ENCODE measurements around the gene S100A11.
A peak's percentile ranks its signal among the peaks of the same experiment; 100 is the strongest.
"Not testable (repeated sequence)": the region's sequence is repeated elsewhere in the genome, so short reads cannot be mapped to it uniquely, and the experiment has no call there.

The S100A11 gene

DNA sequence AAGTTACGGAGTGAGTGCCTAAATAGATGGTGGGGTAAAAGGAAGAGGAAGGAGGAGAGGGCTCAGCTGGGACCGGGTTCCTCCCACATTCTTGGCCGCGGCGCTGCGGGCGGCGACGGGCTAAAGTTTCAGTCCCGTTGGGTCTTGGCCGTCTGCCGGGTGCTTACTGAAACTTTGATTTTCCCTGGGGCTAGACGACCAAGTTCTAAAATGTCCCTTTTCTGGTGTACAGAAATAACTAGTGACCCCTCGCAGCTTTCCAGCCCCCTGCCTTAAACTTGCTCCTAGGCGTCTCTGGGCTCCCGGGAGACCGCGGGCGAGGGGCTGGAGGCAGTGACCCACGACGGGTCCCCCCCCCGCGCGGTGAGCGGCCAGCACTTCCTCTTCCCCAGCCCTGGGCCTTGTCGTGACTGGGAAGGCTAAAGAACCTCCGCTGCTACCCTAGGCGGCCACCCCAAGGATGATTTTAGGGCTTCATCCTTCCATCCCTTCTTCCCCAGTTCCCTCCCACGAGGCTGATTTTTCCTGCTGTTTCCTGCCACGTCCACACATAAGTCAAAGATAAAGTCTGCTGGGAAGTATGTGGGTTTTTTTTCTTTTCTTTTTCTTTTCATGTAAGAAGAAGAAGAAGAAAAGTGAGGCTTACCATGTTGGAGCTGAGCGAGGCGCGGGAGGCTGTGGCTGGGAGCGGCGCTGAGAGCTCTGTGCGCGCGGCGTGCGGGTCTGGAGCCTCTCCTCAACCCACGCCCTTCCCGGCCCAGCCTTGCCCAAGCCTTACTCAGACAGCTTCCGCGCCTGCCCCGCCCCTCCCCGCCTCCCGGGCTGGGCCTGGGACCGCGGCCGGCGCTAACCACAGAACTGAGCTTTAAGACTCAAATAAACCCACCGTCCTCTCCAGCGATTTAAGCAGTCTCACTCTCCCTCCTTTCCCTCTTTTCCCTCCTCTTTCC, at the start of gene S100A11:
TSS of gene S100A11 (minus strand) at position 738 of the 950 bp plus-strand sequence. CDS start at position 649, 89 bp downstream.
- DNase-seq = peak; percentile 72

DNA sequence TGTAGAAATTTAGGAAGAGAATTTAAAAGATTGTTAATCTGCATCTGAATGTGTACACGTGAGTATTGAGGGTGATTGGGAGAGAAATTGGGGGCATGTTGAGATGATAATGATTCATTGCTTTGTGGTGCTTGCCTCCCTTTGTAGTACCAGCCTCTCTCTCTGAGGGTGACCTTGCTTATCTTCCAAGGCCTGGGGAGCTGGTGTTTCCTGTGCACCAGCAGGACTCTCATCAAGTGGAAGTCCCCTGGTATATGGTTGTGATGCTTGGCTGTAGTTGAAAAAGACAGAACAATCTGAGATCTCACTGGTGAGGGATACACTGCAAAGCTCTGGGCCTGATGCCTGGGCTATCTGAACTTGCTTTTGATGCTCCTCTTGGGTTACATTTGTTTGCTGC, 48.0 kb upstream of the S100A11 start:
- no peak for DNase-seq

DNA sequence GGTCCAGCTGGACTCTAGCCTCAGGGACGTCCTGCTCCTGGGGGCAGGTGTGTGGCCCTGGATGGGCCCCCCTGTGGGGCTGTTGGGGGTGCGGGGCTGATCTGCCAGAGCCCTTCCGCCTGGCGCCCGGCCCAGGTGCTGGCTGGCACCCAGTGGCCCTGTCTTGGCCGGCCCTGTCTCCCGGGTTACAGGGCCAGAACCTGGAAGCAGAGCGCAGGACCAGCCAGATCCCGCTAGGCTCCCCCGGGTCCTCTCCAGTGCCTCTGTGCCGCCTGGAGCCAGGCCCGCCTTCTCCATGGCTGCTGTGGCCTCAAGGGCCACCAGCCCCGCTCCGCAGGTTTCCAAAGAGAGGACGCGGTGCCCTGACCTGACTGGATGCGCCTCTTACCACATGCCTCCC, 44.2 kb upstream of the S100A11 start:
- not testable (repeated sequence) for DNase-seq

DNA sequence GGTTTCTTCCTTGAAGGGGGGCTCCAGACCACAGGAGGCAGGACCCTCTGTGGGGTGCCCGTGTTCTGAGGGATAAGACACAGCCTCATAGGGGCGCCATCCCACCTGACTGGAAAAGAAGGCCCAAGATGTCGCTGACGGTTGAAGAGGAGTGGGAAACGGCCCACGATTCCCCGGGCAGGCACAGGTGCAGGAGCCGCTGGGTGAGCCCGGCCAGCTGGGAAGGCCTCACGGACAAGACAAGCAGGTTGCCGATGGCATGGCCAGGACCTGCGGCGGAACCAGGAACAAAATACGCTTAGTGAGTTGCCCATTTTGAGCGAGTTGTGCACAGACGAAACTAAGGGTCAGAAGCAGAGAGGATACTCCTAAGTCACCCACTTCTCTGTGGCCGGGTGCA, 43.7 kb upstream of the S100A11 start:
- not testable (repeated sequence) for DNase-seq

DNA sequence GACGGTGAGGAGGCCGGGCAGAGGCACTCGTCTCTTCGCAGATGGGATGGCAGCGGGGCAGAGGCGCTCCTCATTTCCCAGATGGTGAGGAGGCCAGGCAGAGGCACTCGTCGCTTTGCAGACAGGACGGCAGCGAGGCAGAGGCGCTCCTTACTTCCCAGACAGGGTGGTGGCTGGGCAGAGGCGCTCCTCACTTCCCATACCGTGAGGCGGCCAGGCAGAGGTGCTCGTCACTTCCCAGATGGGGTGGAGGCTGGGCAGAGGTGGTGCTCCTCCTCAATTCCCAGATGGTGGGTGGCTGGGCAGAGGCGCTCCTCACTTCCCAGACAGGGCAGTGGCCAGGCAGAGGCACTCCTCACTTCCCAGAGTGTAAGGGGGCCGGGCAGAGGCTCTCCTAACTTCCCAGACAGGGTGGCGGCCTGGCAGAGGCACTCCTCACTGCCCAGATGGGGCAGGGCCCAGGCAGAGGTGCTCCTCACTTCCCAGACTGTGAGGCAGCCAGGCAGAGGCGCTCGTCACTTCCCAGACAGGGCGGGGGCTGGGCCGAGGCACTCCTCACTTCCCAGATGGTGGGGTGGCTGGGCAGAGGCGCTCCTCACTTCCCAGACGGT, 42.1 kb upstream of the S100A11 start:
- DNase-seq = no peak

DNA sequence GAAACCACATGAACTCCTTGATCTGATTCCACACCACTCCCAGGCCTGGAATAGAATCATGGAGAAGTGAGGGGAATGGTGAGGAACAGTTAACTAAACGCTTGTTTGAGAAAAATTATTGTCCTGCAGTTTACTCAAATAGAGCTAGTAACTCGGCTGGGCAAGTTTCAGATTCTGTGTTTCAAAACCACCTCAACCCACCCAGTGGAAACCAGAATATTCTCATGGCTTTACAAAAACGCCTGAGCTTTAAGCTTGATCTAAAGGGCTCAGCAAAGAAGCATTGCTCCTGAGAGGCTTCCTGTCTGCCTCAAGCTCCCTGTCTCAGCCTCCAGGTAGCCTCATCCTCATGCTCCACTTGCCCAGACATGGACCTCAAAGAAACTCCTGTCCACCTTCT, 35.5 kb upstream of the S100A11 start:
- DNase-seq = no peak

DNA sequence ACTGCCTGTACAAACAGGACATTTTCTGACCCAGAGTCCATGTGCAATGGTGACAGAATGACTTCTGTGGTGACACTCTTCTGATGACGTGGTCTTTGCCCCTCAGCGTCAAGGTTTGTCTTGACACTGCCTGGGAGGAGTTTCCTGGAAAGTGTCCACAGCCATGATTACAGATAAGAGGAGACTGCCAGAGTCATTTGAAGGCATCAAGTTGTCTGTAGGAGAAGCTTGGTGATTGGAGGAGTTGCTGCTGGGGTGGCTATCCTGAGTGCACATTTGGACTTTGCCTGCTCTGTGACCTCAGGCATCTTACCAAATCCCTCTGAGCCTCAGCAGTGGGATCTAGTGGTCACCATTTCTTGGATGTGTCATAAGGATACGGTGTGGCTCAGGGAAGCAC, 34.3 kb upstream of the S100A11 start:
- DNase-seq = no peak

DNA sequence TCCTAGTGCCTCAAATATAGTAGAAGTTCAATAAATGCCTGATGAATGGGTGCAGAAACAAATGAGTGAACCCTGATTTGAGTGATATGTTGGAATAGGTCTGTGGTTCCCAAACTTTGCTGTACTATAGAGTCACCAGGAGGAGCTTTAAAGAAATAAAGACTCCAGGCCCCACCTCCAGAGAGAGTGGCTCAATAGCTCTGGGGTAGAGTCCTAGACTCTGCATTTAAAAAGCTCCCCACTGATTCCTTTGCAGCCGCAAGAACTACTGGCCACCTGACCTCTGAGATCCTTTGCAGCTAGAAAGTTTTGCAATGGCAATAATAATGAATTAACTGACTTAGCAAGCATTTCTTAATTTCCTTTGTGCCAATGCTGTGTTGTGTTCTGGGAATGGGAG, 31.1 kb upstream of the S100A11 start:
- no peak for DNase-seq

DNA sequence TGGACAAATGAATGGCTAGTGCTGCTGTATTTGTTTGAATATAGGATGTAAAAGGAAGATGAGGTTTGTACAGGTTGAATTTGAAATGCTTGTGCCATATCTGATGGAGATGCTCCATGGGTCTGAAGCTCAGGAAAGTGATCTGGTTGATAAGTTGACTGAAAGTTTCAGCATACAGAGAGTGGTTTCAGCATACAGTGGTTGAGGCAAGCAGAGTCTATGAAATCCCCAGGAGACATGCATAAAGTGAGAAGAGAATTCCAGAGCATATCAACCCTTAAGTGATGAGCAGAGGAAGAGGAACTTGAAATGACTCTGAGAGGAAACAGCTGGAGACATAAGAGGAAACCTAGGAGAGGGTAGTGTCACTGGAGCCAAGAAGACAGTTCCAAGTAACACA, 30.3 kb upstream of the S100A11 start:
- no peak for DNase-seq

DNA sequence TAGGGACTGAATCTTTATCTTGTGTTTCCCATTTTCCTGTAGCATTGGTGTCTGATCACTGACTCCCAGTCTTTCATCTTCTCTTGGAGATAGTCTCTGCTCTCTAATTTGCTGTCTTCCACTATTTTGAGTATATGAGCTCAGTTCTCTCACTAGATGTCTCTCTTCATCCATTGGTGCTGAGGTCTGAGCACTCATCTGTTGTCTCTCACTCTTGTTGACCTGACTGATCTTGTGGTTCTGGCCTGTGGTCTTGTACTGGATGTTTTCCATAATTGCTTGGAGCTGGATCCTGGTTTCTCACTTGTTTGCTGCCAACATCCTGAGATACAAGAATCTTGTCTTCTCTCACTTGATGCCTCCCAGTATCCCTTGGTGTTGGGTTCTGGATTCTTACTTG, 25.1 kb upstream of the S100A11 start:
- DNase-seq = no peak

DNA sequence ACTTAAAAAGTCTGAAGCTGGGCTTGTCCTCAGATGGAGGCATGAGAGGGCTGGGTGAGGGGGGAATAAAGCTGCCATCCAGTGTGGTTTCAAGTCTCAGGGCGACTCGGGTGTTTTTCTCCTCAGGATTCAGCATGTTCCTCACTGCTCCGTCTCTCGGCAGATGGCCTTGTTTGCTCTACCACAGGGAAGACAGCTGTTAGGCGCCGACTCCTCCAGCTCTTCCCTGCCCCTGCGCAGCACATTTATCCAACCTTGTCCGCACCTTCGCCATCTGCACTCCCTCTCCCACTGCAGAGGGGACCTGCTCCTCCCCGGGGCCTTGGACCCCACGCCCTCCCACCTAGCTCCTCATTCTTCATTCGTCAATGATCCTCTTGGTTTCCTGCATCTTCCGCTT, 16.6 kb upstream of the S100A11 start:
- DNase-seq = no peak

DNA sequence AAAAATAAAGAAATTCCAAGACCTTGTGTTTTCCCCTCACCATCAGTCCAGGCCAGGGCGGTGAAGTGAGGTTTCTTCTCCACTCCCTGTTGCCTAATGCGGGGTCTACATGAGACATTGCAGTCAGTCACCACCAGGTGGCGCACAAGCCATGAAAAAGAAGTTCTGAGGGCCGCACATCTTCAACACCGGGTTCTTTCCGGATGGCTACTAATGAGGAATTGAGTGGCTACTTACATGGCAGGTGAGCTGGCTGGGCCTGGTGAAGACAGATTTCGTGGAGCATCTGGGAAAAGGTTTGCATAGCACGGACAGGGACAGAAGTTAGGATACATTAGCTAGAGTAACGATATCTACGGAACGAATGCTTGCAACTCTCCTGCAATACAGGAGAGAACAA, 15.8 kb upstream of the S100A11 start:
- DNase-seq = peak; percentile 28

DNA sequence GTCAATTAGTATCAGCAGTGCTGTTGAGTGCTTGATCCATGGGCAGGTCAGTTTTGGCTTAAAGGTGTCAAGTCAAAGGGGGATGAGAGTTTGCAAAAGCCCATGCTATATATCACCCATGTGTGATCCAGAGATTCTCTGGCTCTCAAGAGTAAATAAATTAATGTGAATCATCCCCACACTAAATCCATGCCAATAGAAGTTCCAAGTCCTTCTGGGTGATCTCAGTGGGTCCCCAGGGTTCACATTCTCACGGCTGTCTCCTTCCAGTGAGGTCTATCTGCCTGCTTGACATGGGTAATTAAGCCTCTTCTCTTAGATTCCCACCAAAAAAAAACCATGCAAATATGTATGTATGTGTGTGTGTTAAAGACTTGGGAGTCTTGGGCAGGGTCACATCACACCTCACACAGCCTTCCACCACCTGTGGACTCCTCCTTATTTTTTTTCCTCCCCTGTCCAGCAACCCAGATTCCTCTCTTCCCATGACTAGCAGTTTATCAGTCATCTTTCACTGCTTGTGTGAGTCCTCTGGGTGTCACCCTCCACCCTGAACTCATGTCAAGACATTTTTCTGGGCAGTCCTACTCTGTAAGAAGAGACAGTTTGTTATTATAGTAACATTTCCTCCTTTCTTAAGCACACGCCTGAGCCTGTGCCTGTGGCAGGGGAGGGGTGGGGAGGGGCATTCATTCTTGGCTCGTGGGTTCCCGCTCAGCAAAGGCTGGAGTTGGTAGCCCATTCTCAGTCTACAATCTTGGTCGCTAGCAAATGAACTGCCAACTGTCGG, 14.3 kb upstream of the S100A11 start:
- DNase-seq = no peak

DNA sequence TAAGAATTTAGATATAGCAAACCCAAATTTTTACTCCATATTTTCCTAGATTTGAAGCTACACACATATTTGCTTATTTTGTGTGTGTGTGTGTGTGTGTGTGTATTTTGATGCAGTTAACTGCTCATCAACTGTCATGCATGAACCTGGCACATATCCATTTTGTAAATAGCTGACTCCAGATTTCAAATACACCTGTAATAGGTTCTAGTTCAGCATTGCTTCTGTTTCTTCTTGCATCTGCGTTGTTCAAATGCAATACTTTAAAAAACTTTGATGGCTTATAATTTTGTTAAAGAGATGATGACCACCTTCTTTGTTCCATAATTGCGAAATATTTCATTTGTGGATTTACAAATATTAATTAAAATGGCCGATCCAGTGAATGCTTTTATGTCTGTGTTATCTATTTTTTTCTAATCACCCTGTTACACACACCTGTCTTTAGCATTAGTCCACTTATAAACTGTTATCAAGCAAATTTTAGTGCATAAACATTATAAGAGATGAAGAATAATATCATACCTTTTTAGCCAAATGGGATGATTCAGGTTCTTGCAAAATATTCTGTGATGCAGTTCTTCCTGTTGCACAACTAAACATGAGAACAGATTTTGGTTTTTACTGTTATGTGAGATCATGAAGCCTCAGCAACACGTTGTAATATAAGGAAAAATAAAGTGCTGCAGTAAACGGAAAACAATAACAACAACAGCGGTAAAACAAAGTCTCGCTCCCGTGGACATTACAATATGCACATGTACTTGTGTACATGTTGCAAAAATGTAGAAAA, 12.7 kb upstream of the S100A11 start:
- peak; percentile 8 for DNase-seq

DNA sequence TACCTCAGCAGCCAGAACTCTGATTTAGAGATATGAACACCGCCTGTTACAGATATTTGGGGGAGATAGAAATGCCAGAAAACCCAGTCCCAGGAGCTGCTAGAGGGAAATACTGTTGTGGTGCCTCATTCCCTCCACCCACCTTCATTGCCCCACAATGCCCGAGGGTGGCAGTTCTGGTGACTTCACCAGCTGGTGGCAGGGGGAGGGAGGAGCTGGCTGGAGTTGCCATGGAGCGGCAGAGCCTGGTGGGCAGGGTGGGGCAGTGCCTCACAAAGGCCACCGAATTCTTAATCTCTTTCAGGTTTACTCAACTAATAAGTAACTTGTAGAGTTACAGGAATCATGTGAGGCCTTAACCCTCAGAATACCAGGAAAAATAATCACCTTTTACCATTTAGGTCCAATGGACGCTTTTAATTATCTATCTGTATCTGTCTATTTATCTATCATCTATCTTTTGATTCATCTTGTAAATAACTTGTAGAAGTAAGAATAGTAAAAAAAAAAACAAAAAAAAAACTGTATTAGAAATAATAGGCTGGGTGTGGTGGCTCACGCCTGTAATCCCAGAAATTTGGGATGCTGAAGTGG, 11.7 kb upstream of the S100A11 start:
- DNase-seq = peak; percentile 45

DNA sequence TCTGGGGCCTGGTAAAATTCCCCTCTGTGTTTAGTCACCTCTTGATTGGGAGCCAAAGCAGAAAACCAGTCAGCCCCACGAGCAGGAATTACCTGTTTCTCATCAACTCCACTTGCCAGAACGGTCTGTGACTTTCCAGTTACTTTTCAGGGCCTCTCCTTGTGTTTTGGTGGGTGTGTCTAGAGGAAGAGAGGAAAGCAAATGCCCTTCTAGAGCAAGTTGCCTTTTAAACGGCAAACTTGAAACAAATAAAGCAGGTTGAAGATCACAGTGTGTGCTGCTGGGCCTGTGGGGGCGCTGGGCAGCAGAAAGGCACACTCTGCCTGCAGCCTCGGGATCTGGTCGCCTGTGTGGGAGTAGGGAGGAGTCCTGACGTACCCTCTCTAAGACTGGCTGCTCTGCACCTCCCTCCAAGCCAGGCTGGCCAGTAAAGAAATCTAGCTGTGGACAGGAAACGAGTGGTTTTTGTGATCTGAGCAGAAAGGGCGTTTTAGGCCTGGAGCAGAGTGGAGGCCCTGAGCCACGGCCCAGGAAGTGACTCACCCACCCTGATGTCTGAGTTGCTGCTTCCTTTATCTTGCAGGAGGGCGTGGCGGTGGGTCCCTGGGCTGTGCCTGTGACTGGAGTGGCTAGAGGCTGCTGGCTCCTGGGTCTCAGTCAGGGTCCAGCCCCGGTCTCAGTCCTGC, 11.1 kb upstream of the S100A11 start:
- DNase-seq = peak; percentile 100

DNA sequence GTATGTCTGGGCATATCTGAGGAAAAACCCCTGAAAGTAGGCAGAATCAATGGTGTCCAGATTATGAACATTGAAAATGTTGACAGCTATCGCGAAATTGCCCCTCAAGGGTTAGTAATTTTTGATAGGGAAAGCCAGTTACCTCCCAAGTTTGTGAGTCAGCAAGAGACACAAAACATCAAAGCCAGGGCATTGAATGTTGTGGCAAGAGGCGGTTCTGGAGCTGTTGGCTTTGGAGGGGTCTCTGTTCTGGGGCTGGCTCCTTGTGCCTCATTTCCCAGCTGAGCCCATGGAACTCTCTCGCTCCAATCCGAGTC, 10.6 kb upstream of the S100A11 start:
- DNase-seq = no peak

DNA sequence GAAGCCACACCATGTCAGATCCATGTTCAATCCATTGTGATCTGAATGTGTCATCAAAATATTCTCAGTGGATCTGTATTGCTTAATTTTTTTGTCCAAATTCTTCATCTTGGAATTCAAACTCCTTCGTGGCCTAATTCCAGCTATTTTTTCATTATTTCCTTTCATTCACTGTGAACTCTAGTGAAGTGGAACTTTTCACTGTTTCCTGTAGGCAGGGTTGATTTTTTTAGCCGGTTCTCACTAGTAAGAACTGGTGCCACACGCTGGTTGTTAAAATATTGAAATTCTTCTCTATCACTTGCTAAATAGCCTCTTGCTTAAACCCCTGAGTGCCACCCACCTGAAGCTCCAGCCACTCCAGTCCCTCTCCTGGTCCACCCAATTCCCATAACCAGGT, 7.6 kb upstream of the S100A11 start:
- DNase-seq = no peak

DNA sequence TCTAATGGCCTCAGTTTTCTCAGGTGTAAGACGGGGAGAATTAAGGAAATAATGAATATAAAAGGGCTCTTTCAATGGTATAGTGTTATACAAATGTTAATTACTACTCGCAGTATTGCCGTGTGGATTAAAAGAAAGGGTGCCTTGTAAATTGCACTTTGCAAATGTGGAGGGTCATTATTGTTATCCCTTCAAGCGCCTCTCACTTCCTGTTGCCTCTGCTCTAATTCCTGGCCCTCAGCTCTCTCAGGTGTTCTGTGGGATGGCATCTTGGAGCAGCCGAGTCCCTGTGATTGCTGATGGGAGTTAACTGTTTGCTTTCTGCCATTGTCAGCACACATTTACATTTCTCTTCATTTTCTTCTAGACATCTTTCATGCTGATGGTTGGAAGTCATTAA, 7.1 kb upstream of the S100A11 start:
- no peak for DNase-seq

DNA sequence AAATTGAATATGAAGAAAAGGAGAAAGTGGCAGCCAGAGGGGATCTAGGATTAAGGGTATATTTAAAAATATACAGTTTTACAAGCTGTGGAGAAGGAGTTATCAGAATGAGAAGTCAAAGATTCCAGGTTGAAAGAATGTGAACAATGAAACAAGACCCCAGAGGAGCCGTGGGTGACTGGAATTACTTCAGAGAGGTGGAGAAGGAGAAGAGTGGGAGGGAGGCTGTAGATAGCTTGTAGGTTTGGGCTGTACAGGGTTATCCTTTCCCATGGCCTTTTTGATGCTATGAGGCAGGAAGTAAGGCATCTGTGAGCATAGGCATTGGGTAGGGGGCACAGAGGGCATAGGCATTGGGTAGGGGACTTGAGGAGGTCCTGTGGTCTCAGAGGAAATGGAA, 5.2 kb upstream of the S100A11 start:
- DNase-seq = no peak

DNA sequence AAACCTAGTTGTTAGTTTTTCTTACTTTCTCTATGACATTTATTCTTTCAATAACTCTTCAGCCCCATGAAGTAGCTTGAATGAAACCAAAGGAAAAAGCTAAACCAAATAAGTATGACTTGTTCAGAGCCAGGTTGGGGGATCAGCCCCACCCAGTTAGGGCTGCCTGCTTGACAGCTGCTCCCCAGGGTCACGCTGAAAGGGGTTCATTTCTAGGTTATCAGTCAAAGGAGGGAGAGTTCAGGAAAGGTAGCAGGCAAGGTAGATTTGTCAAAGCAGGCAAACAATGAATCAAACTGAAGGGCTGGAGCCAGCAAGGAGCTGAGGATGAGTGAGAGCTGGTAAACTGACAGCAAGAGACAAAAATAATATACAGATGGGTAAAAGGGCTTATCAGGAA, 3.1 kb upstream of the S100A11 start:
- no peak for DNase-seq

DNA sequence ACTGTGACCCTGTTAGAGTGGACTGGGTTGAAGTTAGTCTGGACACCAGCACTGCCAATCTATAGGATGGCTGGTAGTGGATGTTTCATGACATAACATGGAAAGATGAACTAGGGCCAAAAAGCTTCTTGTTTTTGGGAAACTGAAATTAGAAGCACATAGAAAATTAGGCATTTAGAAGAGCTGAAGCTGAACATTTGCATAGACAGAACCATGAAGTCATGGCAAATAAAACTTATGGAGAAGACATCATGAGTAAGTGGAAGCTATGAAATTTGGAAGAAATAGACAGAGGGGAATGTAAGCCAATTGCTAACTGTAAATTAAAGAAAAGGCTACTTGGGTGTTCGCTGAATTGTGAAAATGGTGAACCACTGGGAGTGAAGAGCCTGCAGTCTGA, 2.7 kb upstream of the S100A11 start:
- no peak for DNase-seq
